Left colon (tissue), 2 donors: ENCODE data around the gene NABP2. TPM values are rescaled to one million over a fixed set of nuclear protein-coding genes. Genes with fewer than 3 reads are reported as not detected.
"Not testable (repeated sequence)": the region's sequence is repeated elsewhere in the genome, so short reads cannot be mapped to it uniquely, and the experiment has no call there.

Experiments used
- ATAC-seq: fragments of 200-7000 bp; cut with Tn5 transposase; one replicate; pipeline ENCODE4 v1.9.1; 2020; ENCODE audit warnings: mild to moderate bottlenecking, moderate library complexity
- DNase-seq, 2 donors: peaks; one replicate each; pipeline ENCODE4 v3.0.0-alpha.2; 2020
- intact Hi-C, 2 donors: fragments of 100-400 bp; cut with DNase I in 1 of 2; cut with micrococcal nuclease in 1 of 2; formaldehyde crosslinking; loops; one replicate each; pipeline versions ENCODE4 v1.11.2 to v1.14.0; 2022; cut with DNase I, micrococcal nuclease
- long read RNA-seq: library from polyadenylated mRNA; unstranded; transcript quantifications from one replicate; pipeline ENCODE4 v2.0.0, GENCODE V29; 2021
- total RNA-seq, 2 donors: library from RNA; stranded (reverse); fragmentation: NEBNext Ultra II Directional; extraction: Animal tissue kit (Norgen Biotek cat#: 25700); gene quantifications; one replicate each; pipeline ENCODE4 v1.2.1, GENCODE V29; 2021
- donor health status: DM: no; HTN: no; CAD: no.
- donor health status: DM: yes; HTN: yes; CAD: no.

Gene NABP2
- total RNA-seq = 10 to 100 TPM; 23.2 to 29.5 TPM
- long read RNA-seq, transcript NABP2-201 (7 exons, 1,417 nt) = major isoform, 6 of 12 reads
- long read RNA-seq, transcript NABP2-203 (6 exons, 1,775 nt) = minor isoform, 5 of 12 reads
- long read RNA-seq, partial matches to known transcripts = 0 of 12 reads
- long read RNA-seq, other reads (novel, unspliced or antisense) = 1 of 12 reads

GRCh38 chr12:56224102-56224701 is at the start of gene NABP2:
NABP2 (plus strand) TSS chr12:56224342; CDS start chr12:56224857, 515 bp downstream.
- DNase-seq (peak; percentile 98), ATAC-seq (peak; percentile 74)
- intact Hi-C loops = loop anchor here in 1 of 2 donors (2.0 kb wide), 1 partner anchor 31 kb away; no protein-coding TSS in a partner anchor

GRCh38 chr12:56178347-56178746 is 45.8 kb upstream of the NABP2 start:
- no peak for DNase-seq
- no peak for ATAC-seq
- intact Hi-C loops = no loop called here

- intact Hi-C loops = loop anchor here in 1 of 2 donors (10.0 kb wide), 1 partner anchor 62 kb away; the partner anchor contains the start of gene ESYT1
- ATAC-seq (no peak), DNase-seq (no peak)
These were observed 37.2 kb upstream of the NABP2 start for GRCh38 chr12:56186957-56187356.

- ATAC-seq = no peak
- no peak for DNase-seq
- intact Hi-C loops = loop anchor here in 1 of 2 donors (2.0 to 10.0 kb wide), 2 partner anchors 29 to 63 kb away; partner anchors contain the start of genes ESYT1 and MYL6
These were observed 35.9 kb upstream of the NABP2 start for GRCh38 chr12:56188131-56188777.

GRCh38 chr12:56188778-56189098 is 35.4 kb upstream of the NABP2 start:
- intact Hi-C loops = loop anchor here in 1 of 2 donors (2.0 to 10.0 kb wide), 2 partner anchors 30 to 64 kb away; partner anchors contain the start of genes ESYT1 and MYL6
- DNase-seq = no peak
- ATAC-seq = peak; percentile 20

GRCh38 chr12:56189099-56189917 is 34.8 kb upstream of the NABP2 start, which contains the start of gene SMARCC2:
SMARCC2 (minus strand) TSS chr12:56189483; CDS start chr12:56189461, 22 bp downstream.
- DNase-seq = peak; percentile 89 to 96
- ATAC-seq = peak; percentile 80
- intact Hi-C loops = loop anchor here in 1 of 2 donors (2.0 to 10.0 kb wide), 2 partner anchors 31 to 65 kb away; partner anchors contain the start of genes ESYT1 and MYL6

GRCh38 chr12:56189918-56190694 is 34.0 kb upstream of the NABP2 start:
- ATAC-seq = peak; percentile 58
- peak; percentile 69 to 81 for DNase-seq
- intact Hi-C loops = loop anchor here in 1 of 2 donors (2.0 to 10.0 kb wide), 2 partner anchors 31 to 65 kb away; partner anchors contain the start of genes ESYT1 and MYL6

- no peak for DNase-seq
- ATAC-seq = no peak
These were observed 33.4 kb upstream of the NABP2 start for GRCh38 chr12:56190695-56191155.

GRCh38 chr12:56192582-56192981 is 31.6 kb upstream of the NABP2 start:
- ATAC-seq (no peak), DNase-seq (no peak)
- intact Hi-C loops = loop anchor here in 1 of 2 donors (2.0 kb wide), 1 partner anchor 32 kb away; the partner anchor contains the start of gene NABP2

More at GRCh38 chr12:56190695-56191155, 33.4 kb upstream of the NABP2 start:
- intact Hi-C loops = no loop called here

GRCh38 chr12:56193025-56193578 is 31.0 kb upstream of the NABP2 start:
- intact Hi-C loops = loop anchor here in 1 of 2 donors (2.0 kb wide), 1 partner anchor 32 kb away; the partner anchor contains the start of gene NABP2
- ATAC-seq (peak; percentile 23), DNase-seq (peak; percentile 74 to 88)

- DNase-seq, ATAC-seq, intact Hi-C loops: not testable (repeated sequence)
These were observed 27.2 kb upstream of the NABP2 start for GRCh38 chr12:56196818-56197550.

- DNase-seq (no peak), ATAC-seq (no peak)
- intact Hi-C loops = no loop called here
These were observed 26.1 kb upstream of the NABP2 start for GRCh38 chr12:56197921-56198635.

- intact Hi-C loops = no loop called here
- DNase-seq (no peak), ATAC-seq (no peak)
These were observed 25.3 kb upstream of the NABP2 start for GRCh38 chr12:56198836-56199235.

GRCh38 chr12:56202366-56202765 is 21.8 kb upstream of the NABP2 start:
- intact Hi-C loops = no loop called here
- ATAC-seq (peak; percentile 67), DNase-seq (no peak)

GRCh38 chr12:56202838-56203237 is 21.3 kb upstream of the NABP2 start:
- intact Hi-C loops = no loop called here
- DNase-seq = no peak
- ATAC-seq = no peak

- intact Hi-C loops = no loop called here
- DNase-seq = no peak
- no peak for ATAC-seq
These were observed 19.9 kb upstream of the NABP2 start for GRCh38 chr12:56204275-56204674.
